Brain pericyte (primary cell): ENCODE measurements around the gene TTK.
"Not testable (repeated sequence)": the region's sequence is repeated elsewhere in the genome, so short reads cannot be mapped to it uniquely, and the experiment has no call there.

Experiments used
- DNase-seq: peaks from one replicate; pipeline ENCODE4 v3.0.0-alpha.2; 2012; ENCODE audit warnings: low read depth, low spot score

TTK gene

GRCh38 chr6:80021131-80021530, 16.7 kb downstream of the TTK start:
- DNase-seq: no peak

DNA sequence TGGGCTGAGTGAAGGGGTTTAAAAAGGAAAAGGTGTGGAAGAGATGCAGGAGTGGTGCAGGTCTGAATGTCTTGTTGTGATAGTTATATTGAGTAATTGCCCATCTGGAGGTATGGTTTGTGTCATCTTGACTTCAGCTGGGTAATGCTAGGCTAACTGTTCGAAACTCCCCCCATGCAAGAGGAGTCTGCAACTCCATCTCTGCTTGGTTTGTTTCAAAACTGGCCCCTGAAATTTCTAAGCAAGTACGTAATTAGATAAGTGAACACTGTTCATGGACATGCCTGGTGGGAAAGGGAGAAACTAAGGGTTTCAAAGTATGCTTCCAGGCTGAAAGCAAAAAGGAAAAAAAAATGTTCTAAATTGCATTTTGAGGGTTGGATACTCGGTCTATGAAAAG, 17.1 kb downstream of the TTK start:
- no peak for DNase-seq

GRCh38 chr6:80022803-80023202, 18.4 kb downstream of the TTK start:
- DNase-seq: peak; percentile 10

DNA sequence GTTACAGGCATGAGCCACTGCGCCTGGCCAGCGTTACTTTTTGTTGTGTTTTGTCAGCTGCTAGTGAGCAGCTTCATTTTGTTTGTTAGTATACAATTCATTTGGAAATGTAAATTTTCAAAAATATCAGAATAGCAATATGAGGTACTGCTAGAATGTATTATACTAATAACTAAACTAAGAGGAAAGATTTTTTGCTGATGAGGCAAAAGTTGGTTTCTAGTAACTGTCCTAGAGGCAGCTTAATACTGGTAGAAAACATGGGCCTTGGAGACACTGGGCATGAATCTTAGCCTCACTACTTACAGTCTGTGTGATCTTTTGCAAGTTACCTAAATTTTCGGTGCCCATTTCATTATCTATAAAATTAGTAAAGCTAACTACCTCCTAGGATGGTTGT, 24.1 kb downstream of the TTK start:
- DNase-seq: no peak

DNA sequence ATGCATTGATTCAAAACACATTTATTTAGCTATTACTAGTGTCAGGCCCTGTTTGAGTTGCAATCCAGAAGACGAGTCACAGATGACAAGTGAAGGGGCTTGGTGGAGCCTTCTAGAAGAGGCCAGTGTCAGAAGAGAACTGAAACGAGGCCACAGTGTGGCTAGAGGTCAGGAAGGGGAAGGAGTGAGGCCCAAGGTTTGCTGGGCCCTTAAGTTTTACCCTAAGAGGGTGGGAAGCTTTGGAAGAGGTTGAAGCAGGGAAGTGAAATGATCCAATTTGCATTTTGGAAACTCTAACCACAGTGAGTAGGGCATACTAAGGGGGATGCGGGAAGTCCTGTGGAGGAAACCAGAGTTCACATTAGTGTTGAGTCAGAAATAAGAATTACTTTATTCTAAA, 25.0 kb downstream of the TTK start:
- DNase-seq: no peak

GRCh38 chr6:80048220-80048619, 43.8 kb downstream of the TTK start:
- DNase-seq: not testable (repeated sequence)

DNA sequence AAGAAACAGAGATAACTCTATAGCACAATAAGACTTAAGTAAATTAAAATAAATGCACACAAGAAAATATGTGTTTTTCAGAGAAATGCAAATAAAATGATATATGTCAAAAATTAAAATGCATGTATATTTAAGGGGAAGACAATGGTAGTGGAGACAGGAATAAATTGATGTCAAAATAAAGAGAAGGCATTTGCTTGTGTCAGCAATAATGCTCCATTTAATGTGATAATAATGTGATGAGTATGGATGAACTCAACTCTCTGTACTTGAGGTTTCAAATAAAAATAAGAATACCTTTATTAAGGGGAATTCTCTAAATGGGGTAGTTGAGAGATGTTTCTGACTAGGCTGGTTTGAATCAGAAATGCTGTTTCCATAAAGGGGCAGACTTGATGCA, 56.3 kb downstream of the TTK start:
- DNase-seq: no peak

- DNase-seq: not testable (repeated sequence)
Measured at GRCh38 chr6:80068146-80068545, 63.7 kb downstream of the TTK start.

DNA sequence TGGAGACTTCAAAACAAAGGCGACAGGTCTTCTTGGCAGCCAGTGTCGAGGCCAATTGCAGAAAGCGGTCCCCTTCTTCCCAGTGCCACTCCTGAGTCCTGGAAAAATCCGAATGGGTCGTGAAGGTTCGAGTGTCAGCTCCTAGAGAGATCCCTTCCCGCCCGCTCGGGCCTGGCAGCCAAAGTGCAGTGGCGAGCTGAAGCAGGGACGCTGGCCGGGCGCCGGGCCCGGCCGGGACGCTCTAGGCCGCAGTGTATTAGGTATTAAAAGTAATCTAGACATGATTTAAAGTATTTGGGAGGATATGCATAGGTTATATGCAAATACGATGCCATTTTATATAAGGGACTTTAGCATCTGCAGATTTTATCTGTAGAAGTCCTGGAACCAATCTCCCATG, 66.0 kb downstream of the TTK start:
- not testable (repeated sequence) for DNase-seq

DNA sequence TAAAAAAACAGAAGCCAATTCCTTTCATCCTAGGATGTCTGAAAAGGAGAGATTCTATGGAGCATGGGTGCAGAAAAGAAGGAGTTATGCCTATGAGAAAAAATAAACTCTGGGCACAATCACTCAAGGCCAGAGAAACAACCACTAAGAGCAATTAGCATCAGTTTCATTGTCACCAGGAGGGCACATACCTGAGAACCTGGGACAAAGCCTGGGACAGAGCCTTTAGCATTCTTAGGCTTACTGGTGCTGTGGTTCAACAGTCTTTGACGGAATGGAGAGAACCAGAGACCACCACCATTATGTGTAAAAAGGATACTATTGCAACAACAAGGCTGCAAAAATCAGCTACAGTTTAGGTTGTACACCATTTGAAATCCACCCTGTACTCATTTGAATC, 72.6 kb downstream of the TTK start:
- no peak for DNase-seq

GRCh38 chr6:80088637-80089036, 84.2 kb downstream of the TTK start:
- no peak for DNase-seq

DNA sequence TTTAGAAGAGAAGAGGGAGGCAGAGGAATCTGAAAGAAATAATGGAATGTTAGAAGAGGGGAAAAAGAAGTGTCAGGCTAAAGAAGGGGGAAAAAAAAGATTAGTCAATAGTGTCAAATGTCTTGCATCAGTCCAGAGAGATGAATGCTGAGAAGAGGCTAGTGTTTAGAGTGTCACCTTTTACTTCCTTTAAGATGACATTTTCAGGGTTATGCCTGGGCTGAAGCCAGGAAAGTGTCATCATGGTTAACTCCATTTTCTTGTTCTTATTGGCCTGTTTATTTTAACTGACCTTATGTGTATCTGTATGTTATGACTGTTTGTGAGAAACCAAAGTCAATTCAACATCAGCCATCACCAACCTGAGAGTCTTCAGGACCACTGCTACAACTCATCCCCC, 87.1 kb downstream of the TTK start:
- no peak for DNase-seq
